ENCODE data around the gene TSKS.

DNA sequence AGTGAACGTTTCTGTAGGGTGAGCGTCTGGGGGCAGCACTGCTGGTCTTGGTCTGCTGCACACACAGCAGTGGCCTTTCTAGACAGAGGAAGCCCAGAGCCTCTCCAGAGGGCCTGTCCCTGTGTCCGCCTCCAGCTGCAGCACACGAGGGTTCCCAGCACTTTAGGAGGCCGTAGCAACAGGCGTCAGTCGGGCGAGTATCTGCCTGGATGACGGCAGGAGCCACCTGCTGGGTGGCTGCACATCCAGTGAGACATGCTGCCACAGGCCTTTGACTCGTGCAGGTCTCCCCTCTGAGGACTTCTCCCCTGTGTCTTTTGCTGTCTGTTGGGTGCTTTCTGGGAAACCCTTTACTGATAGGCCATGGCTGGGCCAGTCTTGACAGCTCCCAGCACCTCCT lies 25.8 kb upstream of the TSKS start:
- TF ChIP-seq EZH2phosphoT487 (IDR thresholded peaks at IDR 0.05; ENCODE audit: insufficient read depth, low read depth) = no peak
- TF ChIP-seq EZH2 (IDR thresholded peaks at IDR 0.05; ENCODE audit: insufficient read depth, poor library complexity, severe bottlenecking) = no peak

Data from GM23248 (cell line).